Peyer's patch (tissue), 4 donors: ENCODE data around the gene SLC7A4. TPM values are rescaled to one million over a fixed set of nuclear protein-coding genes. Genes with fewer than 3 reads are reported as not detected.
A peak's percentile ranks its signal among the peaks of the same experiment; 100 is the strongest.

Source experiments
- DNase-seq, 3 donors: peaks; one replicate each; pipeline ENCODE4 v3.0.0-alpha.2; 2017 to 2019
- H3K27ac ChIP-seq, 4 donors: fragments of 200-600 bp; sonication (generic); one replicate each; pipeline ENCODE4 v1.5.1; 2016 to 2019
- H3K27me3 ChIP-seq, 2 donors: fragments of 200-600 bp; sonication (generic); one replicate each; pipeline ENCODE4 v1.5.1; 2019
- H3K36me3 ChIP-seq, 3 donors: fragments of 200-600 bp; sonication (generic); one replicate each; pipeline ENCODE4 v1.5.1; 2016 to 2019
- H3K4me1 ChIP-seq, 4 donors: fragments of 200-600 bp; sonication (generic); one replicate each; pipeline ENCODE4 v1.5.1; 2016 to 2019
- H3K4me3 ChIP-seq, 4 donors: fragments of 200-600 bp; sonication (generic); 1 replicate in 3 of 4; 2 replicates in 1 of 4; pipeline ENCODE4 v1.5.1; 2016 to 2019; ENCODE audit warnings: mild to moderate bottlenecking in 1 of 4
- H3K9me3 ChIP-seq, 4 donors: fragments of 200-600 bp; sonication (generic); one replicate each; pipeline ENCODE4 v1.5.1; 2016 to 2019; ENCODE audit warnings: mild to moderate bottlenecking in 1 of 4
- POLR2A ChIP-seq, 2 donors: fragments of 450-650 bp; IDR thresholded peaks; one replicate each; pipeline ENCODE4 v1.5.1; 2017; ENCODE audit warnings: antibody characterized with exemption in 2 of 2, mild to moderate bottlenecking in 2 of 2, moderate library complexity in 2 of 2
- total RNA-seq, 4 donors: library from RNA; depleted of rRNA; stranded (reverse); fragments of >200 nt; gene quantifications; one replicate each; pipeline ENCODE4 v1.1.0, GENCODE V29; 2016
- TF ChIP-seq, protein P1 (sequence below), 6 experiments: fragments of 450-650 bp in 4 of 6; fragments of 200-600 bp in 2 of 6; sonication (generic) in 1 of 6; IDR thresholded peaks; one replicate each; pipeline ENCODE4 v1.5.1; 2017 to 2019; ENCODE audit warnings: antibody characterized with exemption in 6 of 6, mild to moderate bottlenecking in 3 of 6, moderate library complexity in 1 of 6

SLC7A4 gene
- total RNA-seq, 4 donors from 2014 or later = 0.40 to 3.7 (median 2.2) TPM

DNA sequence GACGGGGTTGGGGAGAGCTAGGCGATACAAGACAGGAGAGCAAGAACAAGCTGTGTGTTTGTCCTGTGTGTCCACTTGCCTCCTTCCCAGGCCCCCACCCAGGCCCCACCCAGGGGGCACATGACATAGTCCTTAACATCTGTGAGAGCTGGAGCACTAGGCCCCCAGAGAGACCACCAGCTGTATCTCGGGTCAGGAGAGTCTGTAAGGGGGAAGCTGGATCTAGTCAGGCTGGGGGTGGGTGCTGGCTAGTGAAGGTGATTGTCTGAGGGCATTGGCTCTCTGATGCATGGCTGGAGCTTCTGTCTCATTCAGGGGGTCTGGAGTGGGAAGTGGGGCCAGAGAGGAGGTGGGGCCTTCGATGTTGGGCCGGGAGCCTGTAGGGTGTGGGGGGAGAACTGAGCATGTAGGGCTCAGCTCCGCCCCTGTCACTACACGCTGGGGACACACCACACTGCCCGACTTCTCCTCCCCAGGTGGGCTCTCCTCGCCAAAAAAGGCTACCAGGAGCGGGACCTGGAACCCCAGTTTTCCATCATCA, 16.8 kb downstream of the SLC7A4 start:
- no peak for DNase-seq
- no peak overlapping the region for H3K4me3 ChIP-seq
- H3K4me1 ChIP-seq = peaks cover 7 to 25% (median 13%) of the 10 kb centered on the region in 4 donors
- no peak for TF ChIP-seq POLR2A (IDR thresholded peaks at IDR 0.05)
- TF ChIP-seq, protein P1, sequence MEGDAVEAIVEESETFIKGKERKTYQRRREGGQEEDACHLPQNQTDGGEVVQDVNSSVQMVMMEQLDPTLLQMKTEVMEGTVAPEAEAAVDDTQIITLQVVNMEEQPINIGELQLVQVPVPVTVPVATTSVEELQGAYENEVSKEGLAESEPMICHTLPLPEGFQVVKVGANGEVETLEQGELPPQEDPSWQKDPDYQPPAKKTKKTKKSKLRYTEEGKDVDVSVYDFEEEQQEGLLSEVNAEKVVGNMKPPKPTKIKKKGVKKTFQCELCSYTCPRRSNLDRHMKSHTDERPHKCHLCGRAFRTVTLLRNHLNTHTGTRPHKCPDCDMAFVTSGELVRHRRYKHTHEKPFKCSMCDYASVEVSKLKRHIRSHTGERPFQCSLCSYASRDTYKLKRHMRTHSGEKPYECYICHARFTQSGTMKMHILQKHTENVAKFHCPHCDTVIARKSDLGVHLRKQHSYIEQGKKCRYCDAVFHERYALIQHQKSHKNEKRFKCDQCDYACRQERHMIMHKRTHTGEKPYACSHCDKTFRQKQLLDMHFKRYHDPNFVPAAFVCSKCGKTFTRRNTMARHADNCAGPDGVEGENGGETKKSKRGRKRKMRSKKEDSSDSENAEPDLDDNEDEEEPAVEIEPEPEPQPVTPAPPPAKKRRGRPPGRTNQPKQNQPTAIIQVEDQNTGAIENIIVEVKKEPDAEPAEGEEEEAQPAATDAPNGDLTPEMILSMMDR (IDR thresholded peaks at IDR 0.05) = no peak
- no peaks in the 10 kb centered on the region for H3K9me3 ChIP-seq
- H3K27me3 ChIP-seq = no peaks in the 10 kb centered on the region
- H3K36me3 ChIP-seq = no peaks in the 10 kb centered on the region
- peak overlapping the region in 1 of 4 donors; percentile 49 for H3K27ac ChIP-seq

DNA sequence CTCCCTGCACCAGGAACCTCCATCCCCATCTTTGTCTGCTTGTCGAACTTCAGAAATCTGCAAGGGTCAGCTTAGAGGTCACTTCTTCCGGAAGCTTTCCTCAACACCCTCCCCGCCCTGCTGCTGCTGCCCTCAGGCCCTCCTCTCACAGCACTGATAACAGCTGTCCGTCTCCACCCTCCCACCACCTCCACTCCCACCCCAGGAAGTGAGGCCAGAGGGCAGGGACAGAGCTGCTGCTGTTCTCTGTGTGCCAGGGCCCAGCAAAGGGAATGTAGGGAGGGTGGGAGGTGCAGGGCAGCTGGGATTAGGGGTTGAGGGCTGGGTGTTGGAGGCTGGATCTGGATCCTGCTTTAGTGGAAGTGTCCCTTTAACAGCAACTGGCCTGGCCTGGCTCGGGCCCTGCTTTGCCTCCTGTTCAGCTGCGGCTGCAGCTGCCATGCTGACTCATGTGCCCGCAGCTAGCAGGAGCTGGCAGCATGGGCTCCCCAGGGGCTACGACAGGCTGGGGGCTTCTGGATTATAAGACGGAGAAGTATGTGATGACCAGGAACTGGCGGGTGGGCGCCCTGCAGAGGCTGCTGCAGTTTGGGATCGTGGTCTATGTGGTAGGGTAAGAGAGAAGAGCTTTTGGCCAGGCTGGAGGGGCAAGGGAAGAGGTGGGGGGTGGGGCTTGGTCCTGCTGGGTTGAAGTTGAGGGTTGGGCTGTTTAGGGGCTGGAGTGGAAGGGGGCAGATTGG, 17.5 kb downstream of the SLC7A4 start, which contains the start of gene P2RX6:
Gene P2RX6 (plus strand): TSS at position 440 of the 740 bp plus-strand sequence. CDS start 10 bp downstream, at position 450.
- Histone ChIP-seq H3K4me1 (peaks cover 7 to 25% (median 13%) of the 10 kb centered on the region in 4 donors), H3K9me3 (no peaks in the 10 kb centered on the region), H3K27me3 (no peaks in the 10 kb centered on the region), H3K27ac (peak within 1 kb of the TSS; percentile 11 to 71 (median 47)), H3K36me3 (no peaks in the 10 kb centered on the region), H3K4me3 (peak within 1 kb of the TSS; percentile 30 to 52 (median 51))
- DNase-seq = peak in 1 of 3 donors; percentile 66
- TF ChIP-seq, protein P1 (IDR thresholded peaks at IDR 0.05) = no peak
- TF ChIP-seq POLR2A (IDR thresholded peaks at IDR 0.05) = no peak

DNA sequence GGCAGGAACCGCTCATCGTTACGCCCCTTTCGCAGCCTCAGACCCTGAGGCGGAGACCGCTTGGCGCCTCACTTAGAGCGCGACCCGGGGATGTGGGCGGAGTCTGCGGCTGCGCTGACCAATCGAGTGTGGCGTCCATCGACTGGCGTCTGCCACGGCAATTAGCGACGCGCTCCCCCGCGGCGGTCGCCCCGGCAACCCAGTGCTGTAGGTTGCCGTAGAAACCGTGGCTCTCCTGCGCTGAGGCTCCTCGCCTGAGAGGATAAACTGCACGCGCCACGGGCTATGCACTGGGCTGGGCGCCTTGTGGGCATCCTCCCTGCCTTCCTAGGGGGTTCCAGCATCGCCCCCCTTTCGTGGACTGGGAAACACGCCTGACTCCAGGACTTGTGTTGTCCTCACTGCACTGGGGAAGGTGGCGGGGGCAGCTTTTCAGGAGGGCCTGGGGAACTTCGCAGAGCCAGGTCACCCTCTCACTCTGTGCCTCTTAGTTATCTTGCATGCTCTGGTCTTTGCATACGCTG, 18.1 kb downstream of the SLC7A4 start:
- no peak for TF ChIP-seq POLR2A (IDR thresholded peaks at IDR 0.05)
- TF ChIP-seq, protein P1 (IDR thresholded peaks at IDR 0.05) = no peak
- Histone ChIP-seq H3K36me3 (no peaks in the 10 kb centered on the region), H3K4me1 (peaks cover 7 to 25% (median 13%) of the 10 kb centered on the region in 4 donors), H3K27me3 (no peaks in the 10 kb centered on the region), H3K9me3 (no peaks in the 10 kb centered on the region), H3K4me3 (peak overlapping the region; percentile 30 to 52 (median 51)), H3K27ac (peak overlapping the region; percentile 11 to 71 (median 47))
- peak; percentile 84 to 96 (median 93) for DNase-seq

DNA sequence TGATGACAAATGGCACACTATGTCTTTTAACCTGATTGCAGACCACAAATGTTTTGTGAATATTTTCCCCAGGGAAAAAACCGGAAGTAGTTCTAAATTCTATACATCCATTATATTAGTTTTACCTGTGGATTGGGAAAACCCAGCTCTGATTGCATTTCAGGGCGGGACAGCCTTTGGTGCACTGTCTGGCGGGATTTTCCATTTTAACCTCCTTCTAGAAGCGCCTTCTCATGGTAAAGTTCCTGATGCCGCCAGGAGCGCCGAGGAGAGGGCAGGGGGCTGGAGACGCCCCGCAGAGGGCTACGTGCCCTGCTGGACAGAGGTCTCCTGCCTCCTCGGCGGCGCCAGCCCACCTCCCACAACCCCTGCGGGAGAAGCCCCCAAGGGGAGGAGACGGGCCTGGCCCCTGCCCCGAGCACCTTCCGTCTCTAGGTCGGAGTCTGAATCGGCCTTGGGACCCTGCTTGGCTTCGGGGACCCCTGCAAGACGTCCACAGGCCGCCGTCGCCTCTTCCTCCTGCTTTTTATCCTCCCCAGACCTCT, 18.6 kb downstream of the SLC7A4 start:
- H3K4me1 ChIP-seq = peaks cover 7 to 25% (median 13%) of the 10 kb centered on the region in 4 donors
- DNase-seq = no peak
- TF ChIP-seq, protein P1 (IDR thresholded peaks at IDR 0.05) = no peak
- TF ChIP-seq POLR2A (IDR thresholded peaks at IDR 0.05) = no peak
- no peaks in the 10 kb centered on the region for H3K27me3 ChIP-seq
- peak overlapping the region; percentile 11 to 71 (median 47) for H3K27ac ChIP-seq
- H3K36me3 ChIP-seq = no peaks in the 10 kb centered on the region
- no peaks in the 10 kb centered on the region for H3K9me3 ChIP-seq
- H3K4me3 ChIP-seq = peak overlapping the region; percentile 30 to 52 (median 51)

DNA sequence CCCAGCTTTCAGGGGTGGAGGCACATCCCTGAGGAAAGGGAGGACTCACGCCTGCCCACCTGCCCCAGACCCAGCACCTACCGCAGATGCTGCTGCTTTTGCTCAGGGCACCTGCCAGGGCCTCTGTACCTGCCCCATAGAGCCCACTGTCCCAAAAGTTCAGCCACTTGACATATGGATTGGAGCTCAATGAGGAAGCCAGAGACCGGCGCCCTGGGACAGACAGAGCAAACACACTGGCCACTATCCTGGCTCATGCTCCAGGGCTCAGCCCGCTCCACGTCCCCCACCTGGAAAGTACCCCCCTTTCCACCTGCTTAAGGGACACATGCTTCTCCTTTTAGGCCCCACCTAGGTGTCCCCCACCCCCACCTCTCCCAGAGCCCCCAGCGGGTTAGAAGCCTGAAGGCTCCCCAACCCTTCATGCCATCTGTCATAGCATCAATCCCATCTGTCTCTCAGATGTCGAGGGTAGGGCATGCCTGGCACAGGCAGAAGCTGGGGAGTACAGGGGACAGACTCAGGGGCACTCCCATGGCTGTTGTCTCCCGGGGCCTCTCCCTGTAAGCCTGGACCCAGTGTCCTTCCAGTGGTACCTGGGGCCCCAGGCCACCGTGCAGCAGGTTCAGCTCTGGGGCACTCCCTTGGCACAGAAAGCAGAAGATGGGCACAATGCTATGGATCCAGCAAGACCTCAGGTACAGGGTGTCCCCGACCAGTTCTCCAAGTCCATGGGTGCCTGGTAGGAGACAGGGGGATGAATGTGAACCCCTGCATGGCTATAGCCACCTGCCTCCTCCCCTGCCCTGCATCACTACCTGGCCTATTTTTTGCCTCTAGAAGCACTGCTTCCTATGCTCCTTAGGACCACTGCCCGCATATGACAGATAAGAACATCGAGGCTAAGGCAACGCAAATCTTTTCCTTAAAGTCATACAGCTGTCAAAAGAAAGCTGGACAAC, 19.6 kb downstream of the SLC7A4 start:
- Histone ChIP-seq H3K36me3 (no peaks in the 10 kb centered on the region), H3K27me3 (no peaks in the 10 kb centered on the region), H3K4me1 (peaks cover 7 to 25% (median 13%) of the 10 kb centered on the region in 4 donors), H3K4me3 (no peak overlapping the region), H3K27ac (no peak overlapping the region), H3K9me3 (no peaks in the 10 kb centered on the region)
- TF ChIP-seq POLR2A (IDR thresholded peaks at IDR 0.05) = no peak
- TF ChIP-seq, protein P1 (IDR thresholded peaks at IDR 0.05) = no peak
- DNase-seq = peak in 1 of 3 donors; percentile 48
